Neural progenitor cell (in vitro differentiated cells): ENCODE data around the gene SND1.

Source experiments
- EZH2phosphoT487 ChIP-seq: fragments of 200-600 bp; sonication (generic); IDR thresholded peaks from 2 replicates; pipeline ENCODE4 v1.6.1; 2017; ENCODE audit warnings: antibody characterized with exemption
- TF ChIP-seq, protein P1 (sequence below): fragments of 200-600 bp; sonication (generic); IDR thresholded peaks from 2 replicates; pipeline ENCODE4 v1.5.1; 2017; ENCODE audit warnings: antibody characterized with exemption, mild to moderate bottlenecking

DNA sequence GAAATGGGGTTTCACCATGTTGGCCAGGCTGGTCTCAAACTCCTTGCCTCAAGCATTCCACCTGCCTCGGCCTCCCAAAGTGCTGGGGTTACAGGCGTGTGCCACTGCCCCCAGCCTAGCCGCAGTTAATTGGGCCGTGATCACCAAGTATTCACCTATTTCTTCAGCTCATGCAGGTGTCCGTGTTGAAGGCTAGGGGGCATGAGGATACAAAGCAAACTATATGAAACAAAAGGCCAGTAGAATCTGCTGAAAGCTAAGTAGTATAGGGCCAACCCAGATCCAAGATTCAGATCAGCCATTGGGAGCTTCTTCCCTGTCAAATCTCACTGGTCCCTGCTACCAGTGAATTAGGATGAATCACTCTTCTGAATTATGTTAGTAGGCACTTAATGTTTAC, 305.9 kb downstream of the SND1 start:
- TF ChIP-seq, protein P1, sequence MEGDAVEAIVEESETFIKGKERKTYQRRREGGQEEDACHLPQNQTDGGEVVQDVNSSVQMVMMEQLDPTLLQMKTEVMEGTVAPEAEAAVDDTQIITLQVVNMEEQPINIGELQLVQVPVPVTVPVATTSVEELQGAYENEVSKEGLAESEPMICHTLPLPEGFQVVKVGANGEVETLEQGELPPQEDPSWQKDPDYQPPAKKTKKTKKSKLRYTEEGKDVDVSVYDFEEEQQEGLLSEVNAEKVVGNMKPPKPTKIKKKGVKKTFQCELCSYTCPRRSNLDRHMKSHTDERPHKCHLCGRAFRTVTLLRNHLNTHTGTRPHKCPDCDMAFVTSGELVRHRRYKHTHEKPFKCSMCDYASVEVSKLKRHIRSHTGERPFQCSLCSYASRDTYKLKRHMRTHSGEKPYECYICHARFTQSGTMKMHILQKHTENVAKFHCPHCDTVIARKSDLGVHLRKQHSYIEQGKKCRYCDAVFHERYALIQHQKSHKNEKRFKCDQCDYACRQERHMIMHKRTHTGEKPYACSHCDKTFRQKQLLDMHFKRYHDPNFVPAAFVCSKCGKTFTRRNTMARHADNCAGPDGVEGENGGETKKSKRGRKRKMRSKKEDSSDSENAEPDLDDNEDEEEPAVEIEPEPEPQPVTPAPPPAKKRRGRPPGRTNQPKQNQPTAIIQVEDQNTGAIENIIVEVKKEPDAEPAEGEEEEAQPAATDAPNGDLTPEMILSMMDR: no peak
- no peak for TF ChIP-seq EZH2phosphoT487
